ENCODE data around the gene GRIA3.

- TF ChIP-seq POLR2A (IDR thresholded peaks at IDR 0.05; ENCODE audit: low read depth), result no peak
- TF ChIP-seq CTCF (IDR thresholded peaks at IDR 0.05), result no peak
- TF ChIP-seq EP300 (IDR thresholded peaks at IDR 0.05), result no peak
Observed at GRCh38 chrX:123358457-123358856, 174.4 kb downstream of the GRIA3 start.

Measured in esophagus muscularis mucosa (tissue), 4 donors.